Measurements from ENCODE around the gene ELANE. TPM values are rescaled to one million over a fixed set of nuclear protein-coding genes. Genes with fewer than 3 reads are reported as not detected.
"Not testable (repeated sequence)": the region's sequence is repeated elsewhere in the genome, so short reads cannot be mapped to it uniquely, and the experiment has no call there.

Gene ELANE
- total RNA-seq, 1 experiment from 2014 or later, result not detected

DNA sequence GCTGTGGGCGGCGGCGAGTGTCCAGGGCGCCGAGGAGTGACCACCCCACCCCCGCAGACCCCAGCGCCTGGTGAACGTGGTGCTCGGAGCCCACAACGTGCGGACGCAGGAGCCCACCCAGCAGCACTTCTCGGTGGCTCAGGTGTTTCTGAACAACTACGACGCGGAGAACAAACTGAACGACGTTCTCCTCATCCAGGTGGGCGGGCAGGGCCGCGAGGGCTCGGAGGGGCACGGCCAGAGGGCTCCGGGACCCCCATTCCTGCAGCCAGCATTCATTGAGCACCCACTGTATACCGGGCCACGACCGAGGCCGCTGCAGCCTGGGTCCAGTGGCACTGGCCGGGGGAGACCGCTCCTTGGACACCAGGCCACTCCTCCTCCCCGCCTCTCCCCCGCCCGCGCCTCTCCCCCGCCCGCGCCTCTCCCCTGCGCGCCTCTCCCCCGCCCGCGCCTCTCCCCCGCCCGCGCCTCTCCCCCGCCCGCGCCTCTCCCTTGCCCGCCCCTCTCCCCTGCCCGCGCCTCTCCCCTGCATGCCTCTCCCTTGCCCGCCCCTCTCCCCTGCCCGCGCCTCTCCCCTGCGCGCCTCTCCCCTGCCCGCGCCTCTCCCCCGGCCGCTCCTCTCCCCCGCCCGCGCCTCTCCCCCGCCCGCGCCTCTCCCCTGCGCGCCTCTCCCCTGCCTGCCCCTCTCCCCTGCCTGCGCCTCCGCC, 8.1 kb upstream of the ELANE start:
- Histone ChIP-seq H3K4me3 (ENCODE audit: insufficient read depth, low read depth, low read length) (peak overlapping the region; percentile 32), H3K27me3 (ENCODE audit: control insufficient read depth, insufficient read depth, low read length) (peaks cover 15% of the 10 kb centered on the region), H3K36me3 (replicated peaks; ENCODE audit: control insufficient read depth, insufficient read depth, low read length) (no peaks in the 10 kb centered on the region)
- peak; percentile 73 for DNase-seq

- Histone ChIP-seq H3K36me3 (replicated peaks; ENCODE audit: control insufficient read depth, insufficient read depth, low read length) (no peaks in the 10 kb centered on the region), H3K27me3 (ENCODE audit: control insufficient read depth, insufficient read depth, low read length) (peaks cover 15% of the 10 kb centered on the region), H3K4me3 (ENCODE audit: insufficient read depth, low read depth, low read length) (no peak overlapping the region)
- peak; percentile 74 for DNase-seq
These were observed 7.5 kb upstream of the ELANE start for GRCh38 chr19:844546-844971.

GRCh38 chr19:845707-846521, 6.2 kb upstream of the ELANE start:
- Histone ChIP-seq H3K4me3 (ENCODE audit: insufficient read depth, low read depth, low read length) (no peak overlapping the region), H3K36me3 (replicated peaks; ENCODE audit: control insufficient read depth, insufficient read depth, low read length) (no peaks in the 10 kb centered on the region), H3K27me3 (ENCODE audit: control insufficient read depth, insufficient read depth, low read length) (peaks cover 15% of the 10 kb centered on the region)
- no peak for DNase-seq

DNA sequence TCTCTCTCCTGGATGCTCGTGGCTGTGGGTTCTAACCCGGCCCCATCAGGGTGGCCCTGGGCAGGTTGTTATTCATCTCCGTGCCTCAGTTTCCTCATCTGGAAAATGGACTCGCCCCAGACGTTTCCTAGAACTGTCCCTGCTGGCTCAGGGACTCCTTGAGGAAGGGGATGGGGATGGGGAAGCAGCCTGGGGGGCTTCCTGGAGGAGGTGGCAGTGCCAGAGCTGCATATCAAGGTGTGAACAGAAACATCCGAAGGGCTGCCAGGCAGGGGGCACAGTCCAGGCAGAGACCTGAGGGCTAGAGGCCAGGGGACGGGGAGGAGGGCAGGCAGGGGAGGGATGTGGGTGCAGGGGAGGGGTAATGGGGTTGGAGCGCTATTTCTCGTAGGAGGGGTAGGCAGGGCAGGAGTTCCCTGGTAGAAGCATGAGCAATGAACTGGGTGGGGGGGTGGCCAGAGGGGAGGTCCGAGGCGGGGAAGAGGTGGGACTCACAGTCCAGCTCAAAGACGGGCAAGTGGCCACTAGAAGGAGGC, 3.6 kb upstream of the ELANE start:
- Histone ChIP-seq H3K36me3 (replicated peaks; ENCODE audit: control insufficient read depth, insufficient read depth, low read length) (no peaks in the 10 kb centered on the region), H3K4me3 (ENCODE audit: insufficient read depth, low read depth, low read length) (no peak overlapping the region), H3K27me3 (ENCODE audit: control insufficient read depth, insufficient read depth, low read length) (peaks cover 9% of the 10 kb centered on the region)
- DNase-seq, result no peak

DNA sequence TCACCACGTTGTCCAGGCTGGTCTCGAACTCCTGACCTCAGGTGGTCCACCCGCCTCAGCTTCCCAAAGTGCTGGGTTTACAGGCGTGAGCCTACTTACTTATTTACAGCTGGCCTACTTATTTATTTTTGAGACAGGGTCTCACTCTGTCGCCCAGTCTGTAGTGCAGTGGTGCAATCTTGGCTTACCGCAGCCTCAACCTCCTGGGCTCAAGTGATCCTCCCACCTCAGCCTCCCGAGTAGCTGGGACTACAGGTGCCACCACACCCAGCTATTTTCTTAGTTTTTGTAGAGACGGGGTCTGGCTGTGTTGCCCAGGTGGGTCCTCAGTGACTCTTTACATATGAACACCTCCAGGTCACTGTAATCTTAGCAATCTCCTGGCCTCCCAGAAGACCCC, 2.9 kb upstream of the ELANE start:
- not testable (repeated sequence) for H3K27me3 ChIP-seq (ENCODE audit: control insufficient read depth, insufficient read depth, low read length); DNase-seq; H3K4me3 ChIP-seq (ENCODE audit: insufficient read depth, low read depth, low read length); H3K36me3 ChIP-seq (replicated peaks; ENCODE audit: control insufficient read depth, insufficient read depth, low read length)

DNA sequence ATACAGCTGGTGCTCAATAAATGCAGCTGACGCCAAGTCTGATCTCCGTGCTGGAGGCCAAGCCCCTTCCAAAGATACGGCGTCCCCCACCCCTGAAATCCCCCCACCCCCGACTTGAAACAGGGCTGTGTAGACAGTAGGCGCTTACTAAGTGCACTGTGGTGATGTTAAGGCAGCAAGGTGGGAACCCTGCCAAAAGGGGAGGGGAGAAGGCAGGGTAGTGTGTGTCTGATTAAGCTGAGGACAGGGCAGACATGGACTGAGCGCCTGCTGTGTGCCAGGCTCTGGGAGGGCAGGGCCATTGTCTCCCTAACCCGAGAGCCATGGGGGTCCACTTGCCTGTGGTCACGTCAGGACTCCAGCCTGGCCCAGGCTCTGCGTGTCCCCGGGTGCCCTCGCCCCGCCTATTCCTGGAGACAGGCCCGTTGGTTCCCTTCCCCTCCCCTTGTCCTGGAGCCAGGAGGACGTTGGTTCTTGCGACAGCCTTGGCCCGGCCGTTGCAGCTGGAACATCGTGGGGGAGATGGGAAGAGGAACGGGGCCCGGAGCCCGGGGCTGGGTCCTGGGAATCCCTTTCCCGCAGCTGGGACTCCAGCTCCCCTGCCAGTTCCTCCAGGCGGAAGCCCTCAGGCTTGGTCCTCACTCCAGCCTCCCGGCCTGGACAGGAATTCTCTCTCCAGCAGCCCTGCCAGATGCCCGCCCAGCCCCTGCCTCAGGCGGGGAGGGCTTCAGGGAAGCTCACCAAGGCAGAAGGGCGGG, 1.7 kb upstream of the ELANE start:
- Histone ChIP-seq H3K36me3 (replicated peaks; ENCODE audit: control insufficient read depth, insufficient read depth, low read length) (no peaks in the 10 kb centered on the region), H3K4me3 (ENCODE audit: insufficient read depth, low read depth, low read length) (no peak overlapping the region), H3K27me3 (ENCODE audit: control insufficient read depth, insufficient read depth, low read length) (no peaks in the 10 kb centered on the region)
- DNase-seq, result peak; percentile 77

- Histone ChIP-seq H3K4me3 (ENCODE audit: insufficient read depth, low read depth, low read length) (no peak overlapping the region), H3K27me3 (ENCODE audit: control insufficient read depth, insufficient read depth, low read length) (no peaks in the 10 kb centered on the region), H3K36me3 (replicated peaks; ENCODE audit: control insufficient read depth, insufficient read depth, low read length) (no peaks in the 10 kb centered on the region)
- no peak for DNase-seq
These were observed 1.1 kb upstream of the ELANE start for GRCh38 chr19:850979-851335.

DNA sequence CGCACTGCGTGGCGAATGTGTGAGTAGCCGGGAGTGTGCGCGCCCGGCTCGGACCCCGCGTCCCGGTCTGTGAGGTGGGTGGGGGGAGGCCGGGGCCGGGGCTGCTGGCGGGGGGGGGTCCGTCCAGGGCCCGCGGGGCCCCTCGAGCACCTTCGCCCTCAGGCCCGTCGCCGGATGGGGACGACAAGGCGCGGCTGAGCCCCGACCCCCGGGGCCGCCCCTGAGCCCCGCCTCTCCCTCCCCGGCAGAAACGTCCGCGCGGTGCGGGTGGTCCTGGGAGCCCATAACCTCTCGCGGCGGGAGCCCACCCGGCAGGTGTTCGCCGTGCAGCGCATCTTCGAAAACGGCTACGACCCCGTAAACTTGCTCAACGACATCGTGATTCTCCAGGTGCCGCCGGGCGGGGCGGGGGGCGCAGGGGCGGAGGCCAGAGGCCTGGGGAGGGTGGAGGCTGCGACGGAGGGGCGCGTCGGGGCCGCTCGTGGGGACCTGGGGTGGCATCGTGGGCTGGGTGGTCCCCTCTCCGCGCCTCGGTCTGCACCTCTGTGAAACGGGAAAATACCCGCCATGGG, 997 bp downstream of the ELANE start:
- Histone ChIP-seq H3K36me3 (replicated peaks; ENCODE audit: control insufficient read depth, insufficient read depth, low read length) (no peaks in the 10 kb centered on the region), H3K4me3 (ENCODE audit: insufficient read depth, low read depth, low read length) (no peak overlapping the region), H3K27me3 (ENCODE audit: control insufficient read depth, insufficient read depth, low read length) (no peaks in the 10 kb centered on the region)
- DNase-seq, result no peak

DNA sequence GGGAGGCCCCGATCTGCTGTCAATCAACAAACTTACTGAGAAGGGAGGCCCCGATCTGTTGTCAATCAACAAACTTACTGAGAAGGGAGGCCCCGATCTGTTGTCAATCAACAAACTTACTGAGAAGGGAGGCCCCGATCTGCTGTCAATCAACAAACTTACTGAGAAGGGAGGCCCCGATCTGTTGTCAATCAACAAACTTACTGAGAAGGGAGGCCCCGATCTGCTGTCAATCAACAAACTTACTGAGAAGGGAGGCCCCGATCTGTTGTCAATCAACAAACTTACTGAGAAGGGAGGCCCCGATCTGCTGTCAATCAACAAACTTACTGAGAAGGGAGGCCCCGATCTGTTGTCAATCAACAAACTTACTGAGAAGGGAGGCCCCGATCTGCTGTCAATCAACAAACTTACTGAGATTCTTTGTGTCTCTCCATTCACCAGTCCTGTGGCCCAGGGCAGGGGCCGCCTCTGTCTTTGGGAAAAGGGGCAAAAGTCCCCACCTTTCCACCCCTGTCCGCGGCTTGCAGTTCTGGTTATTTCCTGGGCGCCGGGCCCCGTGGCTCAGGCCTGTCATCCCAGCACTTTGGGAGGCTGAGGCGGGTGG, 1.6 kb downstream of the ELANE start:
- DNase-seq; H3K4me3 ChIP-seq (ENCODE audit: insufficient read depth, low read depth, low read length); H3K36me3 ChIP-seq (replicated peaks; ENCODE audit: control insufficient read depth, insufficient read depth, low read length); H3K27me3 ChIP-seq (ENCODE audit: control insufficient read depth, insufficient read depth, low read length): not testable (repeated sequence)

DNA sequence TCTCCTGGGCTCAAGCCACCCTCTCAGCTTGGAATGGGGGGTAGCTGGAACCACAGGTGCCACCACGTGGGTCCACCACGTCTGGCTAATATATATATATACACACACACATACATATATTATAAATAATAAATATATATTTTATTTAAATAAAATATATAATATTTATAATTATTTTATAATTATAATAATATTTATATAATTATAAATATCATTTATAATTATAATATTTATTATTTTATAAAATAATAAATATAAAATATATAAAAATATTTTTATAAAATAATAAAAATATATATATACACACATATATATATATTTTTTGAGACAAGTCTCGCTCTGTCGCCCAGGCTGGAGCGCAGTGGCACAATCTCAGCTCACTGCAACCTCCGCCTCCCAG, 2.4 kb downstream of the ELANE start:
- Histone ChIP-seq H3K4me3 (ENCODE audit: insufficient read depth, low read depth, low read length) (no peak overlapping the region), H3K27me3 (ENCODE audit: control insufficient read depth, insufficient read depth, low read length) (peaks cover 6% of the 10 kb centered on the region), H3K36me3 (replicated peaks; ENCODE audit: control insufficient read depth, insufficient read depth, low read length) (no peaks in the 10 kb centered on the region)
- no peak for DNase-seq

- no peak for DNase-seq
- H3K27me3 ChIP-seq (ENCODE audit: control insufficient read depth, insufficient read depth, low read length), result peaks cover 10% of the 10 kb centered on the region
- H3K36me3 ChIP-seq (replicated peaks; ENCODE audit: control insufficient read depth, insufficient read depth, low read length), result no peaks in the 10 kb centered on the region
- no peak overlapping the region for H3K4me3 ChIP-seq (ENCODE audit: insufficient read depth, low read depth, low read length)
These were observed 3.0 kb downstream of the ELANE start for GRCh38 chr19:855142-855541.

DNA sequence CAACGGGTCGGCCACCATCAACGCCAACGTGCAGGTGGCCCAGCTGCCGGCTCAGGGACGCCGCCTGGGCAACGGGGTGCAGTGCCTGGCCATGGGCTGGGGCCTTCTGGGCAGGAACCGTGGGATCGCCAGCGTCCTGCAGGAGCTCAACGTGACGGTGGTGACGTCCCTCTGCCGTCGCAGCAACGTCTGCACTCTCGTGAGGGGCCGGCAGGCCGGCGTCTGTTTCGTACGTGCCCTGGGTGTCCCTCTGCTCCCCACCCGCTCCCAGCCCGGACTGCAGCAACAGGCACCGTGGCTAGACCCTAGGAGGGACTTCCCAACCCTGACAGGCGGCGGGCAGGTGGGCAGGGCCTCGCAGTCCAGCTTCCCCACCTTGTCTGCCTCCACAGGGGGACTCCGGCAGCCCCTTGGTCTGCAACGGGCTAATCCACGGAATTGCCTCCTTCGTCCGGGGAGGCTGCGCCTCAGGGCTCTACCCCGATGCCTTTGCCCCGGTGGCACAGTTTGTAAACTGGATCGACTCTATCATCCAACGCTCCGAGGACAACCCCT, 3.5 kb downstream of the ELANE start:
- H3K36me3 ChIP-seq (replicated peaks; ENCODE audit: control insufficient read depth, insufficient read depth, low read length), result no peaks in the 10 kb centered on the region
- H3K27me3 ChIP-seq (ENCODE audit: control insufficient read depth, insufficient read depth, low read length), result peaks cover 15% of the 10 kb centered on the region
- no peak overlapping the region for H3K4me3 ChIP-seq (ENCODE audit: insufficient read depth, low read depth, low read length)
- DNase-seq, result no peak

- H3K4me3 ChIP-seq (ENCODE audit: insufficient read depth, low read depth, low read length), result no peak overlapping the region
- no peaks in the 10 kb centered on the region for H3K36me3 ChIP-seq (replicated peaks; ENCODE audit: control insufficient read depth, insufficient read depth, low read length)
- H3K27me3 ChIP-seq (ENCODE audit: control insufficient read depth, insufficient read depth, low read length), result peaks cover 25% of the 10 kb centered on the region
- DNase-seq, result no peak
These were observed 6.2 kb downstream of the ELANE start for GRCh38 chr19:858284-858683.

Measured in H7 (cell line).